OCI-LY7 (cell line): ENCODE data around the gene RAPH1.
"Not testable (repeated sequence)": the region's sequence is repeated elsewhere in the genome, so short reads cannot be mapped to it uniquely, and the experiment has no call there.

ENCODE experiments used
- EZH2phosphoT487 ChIP-seq: fragments of 200-600 bp; sonication (generic); IDR thresholded peaks from 2 replicates; pipeline ENCODE4 v1.6.1; 2018; ENCODE audit warnings: low read depth, borderline replicate concordance, mild to moderate bottlenecking, mixed run types, antibody characterized with exemption, low read length, moderate library complexity, mixed read lengths
- TF ChIP-seq, protein P1 (sequence below): fragments of 200-600 bp; sonication (generic); conservative IDR thresholded peaks from 2 replicates; pipeline ENCODE4 v1.5.1; 2014; ENCODE audit warnings: mild to moderate bottlenecking, antibody characterized with exemption, low read length, moderate library complexity, mixed read lengths

DNA sequence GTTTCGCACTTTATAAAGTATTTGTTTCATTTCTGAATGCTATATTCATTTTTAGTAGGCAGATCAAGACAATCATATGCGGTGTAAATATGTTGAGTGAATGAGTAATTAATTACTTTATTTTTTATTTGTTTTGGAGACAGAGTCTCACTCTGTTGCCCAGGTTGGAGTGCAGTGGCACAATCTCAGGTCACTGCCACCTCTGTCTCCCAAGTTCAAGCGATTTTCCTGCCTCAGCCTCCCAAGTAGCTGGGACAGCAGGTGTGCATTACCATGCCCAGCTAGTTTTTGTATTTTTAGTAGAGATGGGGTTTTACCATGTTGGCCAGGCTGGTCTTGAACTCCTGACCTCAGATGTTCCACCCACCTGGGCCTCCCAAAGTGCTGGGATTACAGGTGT lies 5.5 kb upstream of the RAPH1 start:
- TF ChIP-seq, protein P1, sequence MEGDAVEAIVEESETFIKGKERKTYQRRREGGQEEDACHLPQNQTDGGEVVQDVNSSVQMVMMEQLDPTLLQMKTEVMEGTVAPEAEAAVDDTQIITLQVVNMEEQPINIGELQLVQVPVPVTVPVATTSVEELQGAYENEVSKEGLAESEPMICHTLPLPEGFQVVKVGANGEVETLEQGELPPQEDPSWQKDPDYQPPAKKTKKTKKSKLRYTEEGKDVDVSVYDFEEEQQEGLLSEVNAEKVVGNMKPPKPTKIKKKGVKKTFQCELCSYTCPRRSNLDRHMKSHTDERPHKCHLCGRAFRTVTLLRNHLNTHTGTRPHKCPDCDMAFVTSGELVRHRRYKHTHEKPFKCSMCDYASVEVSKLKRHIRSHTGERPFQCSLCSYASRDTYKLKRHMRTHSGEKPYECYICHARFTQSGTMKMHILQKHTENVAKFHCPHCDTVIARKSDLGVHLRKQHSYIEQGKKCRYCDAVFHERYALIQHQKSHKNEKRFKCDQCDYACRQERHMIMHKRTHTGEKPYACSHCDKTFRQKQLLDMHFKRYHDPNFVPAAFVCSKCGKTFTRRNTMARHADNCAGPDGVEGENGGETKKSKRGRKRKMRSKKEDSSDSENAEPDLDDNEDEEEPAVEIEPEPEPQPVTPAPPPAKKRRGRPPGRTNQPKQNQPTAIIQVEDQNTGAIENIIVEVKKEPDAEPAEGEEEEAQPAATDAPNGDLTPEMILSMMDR = not testable (repeated sequence)
- TF ChIP-seq EZH2phosphoT487 = not testable (repeated sequence)
